ENCODE measurements around the gene ANKRA2. TPM values are rescaled to one million over a fixed set of nuclear protein-coding genes. Genes with fewer than 3 reads are reported as not detected.

ANKRA2 gene
- total and polyA plus RNA-seq, 2 donors (not counting 3 experiments of a cell fraction or from before 2014, with no cell fraction given), result 8.6 to 19.5 TPM

DNA sequence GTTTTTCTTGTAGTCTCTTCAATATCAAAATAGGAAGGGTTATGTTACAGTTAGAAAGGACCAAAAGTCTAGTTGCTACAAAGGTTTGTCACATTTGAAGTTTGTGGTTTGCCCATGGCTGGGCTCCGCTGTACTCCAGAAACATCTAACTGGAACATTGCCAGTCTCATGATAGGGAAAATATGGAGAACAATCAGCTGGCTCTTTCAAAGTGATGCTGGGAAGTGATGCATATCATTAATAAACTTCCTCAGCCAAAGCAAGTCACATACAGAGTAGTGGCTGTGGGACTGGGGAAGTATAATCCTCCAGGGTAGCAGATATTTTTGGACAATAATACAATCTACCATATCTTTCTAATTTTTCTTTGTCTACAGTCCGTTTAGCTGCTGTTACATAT, 58.4 kb downstream of the ANKRA2 start:
- Histone ChIP-seq H3K27me3 (ENCODE audit: control insufficient read depth in 2 of 2, insufficient read depth in 2 of 2, low read length in 2 of 2) (no peaks in the 10 kb centered on the region), H3K9me1 (replicated peaks; ENCODE audit: control insufficient read depth, extremely low read depth, insufficient read depth, low read length) (no peaks in the 10 kb centered on the region), H3K4me1 (ENCODE audit: control insufficient read depth, extremely low read depth, insufficient read depth, low read length) (peaks cover 10% of the 10 kb centered on the region), H3K36me3 (ENCODE audit: control insufficient read depth in 2 of 2, extremely low read depth in 1 of 2, insufficient read depth in 2 of 2, low read length in 2 of 2) (peaks cover 4 to 30% of the 10 kb centered on the region in 2 experiments), H2AFZ (ENCODE audit: low read depth, low read length) (no peak overlapping the region), H3K9me3 (replicated peaks; ENCODE audit: control insufficient read depth, insufficient read depth, low read length) (no peaks in the 10 kb centered on the region), H3K27ac (ENCODE audit: insufficient read depth, low read depth, low read length) (peak overlapping the region; percentile 49), H3K4me2 (ENCODE audit: insufficient read depth, low read length) (no peak overlapping the region), H4K20me1 (replicated peaks; ENCODE audit: control insufficient read depth, extremely low read depth, insufficient read depth, low read length) (no peaks in the 10 kb centered on the region), H3K4me3 (replicated peaks in 1 of 3; ENCODE audit: insufficient read depth in 1 of 3, low read depth in 1 of 3, low read length in 3 of 3) (no peak overlapping the region), H3K79me2 (ENCODE audit: control insufficient read depth, insufficient read depth, low read length) (peaks cover 16% of the 10 kb centered on the region), H3K9ac (replicated peaks; ENCODE audit: extremely low read depth, insufficient read depth, low read length) (no peak overlapping the region)
- dilution Hi-C loops (cut with MboI; ENCODE audit: extremely low pct_ligation_motif_present, low sequenced_read_pairs), result no loop called here
- ChIA-PET POLR2A (interaction anchor here (1.2 kb wide), 1 partner anchor 9 kb away, joined by 3 read pairs; the partner anchor contains the start of gene BTF3), CTCF (interaction anchor here (0.9 to 2.8 kb wide), 10 partner anchors 9 to 291 kb away, joined by 3 to 14 read pairs (median 4); no protein-coding TSS in a partner anchor)
- BruUV-seq (replicated peaks), result no TSS peak
- DNase-seq (ENCODE audit: low read depth, low spot score), result peak; percentile 81
- FAIRE-seq, result peak; percentile 79
- TF ChIP-seq JUN (IDR thresholded peaks at IDR 0.05; ENCODE audit: borderline replicate concordance, insufficient read depth, insufficient read length, low read depth) (no peak), POLR2AphosphoS5 (IDR thresholded peaks at IDR 0.05; ENCODE audit: insufficient read depth, low read depth, low read length) (peak; percentile 12)
- intact Hi-C loops (cut with micrococcal nuclease), result no loop called here

- Histone ChIP-seq H3K4me2 (ENCODE audit: insufficient read depth, low read length) (no peak overlapping the region), H3K27me3 (ENCODE audit: control insufficient read depth in 2 of 2, insufficient read depth in 2 of 2, low read length in 2 of 2) (no peaks in the 10 kb centered on the region), H3K9me1 (replicated peaks; ENCODE audit: control insufficient read depth, extremely low read depth, insufficient read depth, low read length) (no peaks in the 10 kb centered on the region), H3K27ac (ENCODE audit: insufficient read depth, low read depth, low read length) (peak overlapping the region; percentile 42), H4K20me1 (replicated peaks; ENCODE audit: control insufficient read depth, extremely low read depth, insufficient read depth, low read length) (peaks cover 2% of the 10 kb centered on the region), H3K9me3 (replicated peaks; ENCODE audit: control insufficient read depth, insufficient read depth, low read length) (no peaks in the 10 kb centered on the region), H3K4me3 (replicated peaks in 1 of 3; ENCODE audit: insufficient read depth in 1 of 3, low read depth in 1 of 3, low read length in 3 of 3) (no peak overlapping the region), H3K4me1 (ENCODE audit: control insufficient read depth, extremely low read depth, insufficient read depth, low read length) (peaks cover 10% of the 10 kb centered on the region), H3K79me2 (ENCODE audit: control insufficient read depth, insufficient read depth, low read length) (peaks cover 21% of the 10 kb centered on the region), H3K36me3 (ENCODE audit: control insufficient read depth in 2 of 2, extremely low read depth in 1 of 2, insufficient read depth in 2 of 2, low read length in 2 of 2) (peaks cover 6 to 33% of the 10 kb centered on the region in 2 experiments), H3K9ac (replicated peaks; ENCODE audit: extremely low read depth, insufficient read depth, low read length) (no peak overlapping the region), H2AFZ (ENCODE audit: low read depth, low read length) (no peak overlapping the region)
- TF ChIP-seq GATA2 (IDR thresholded peaks at IDR 0.05; ENCODE audit: insufficient read depth, insufficient read length, low read depth, low read length), result no peak
- TF ChIP-seq POLR2A (IDR thresholded peaks at IDR 0.05; ENCODE audit: low read depth, low read length), result peak; percentile 52
- no TSS peak for BruUV-seq (replicated peaks)
- DNase-seq (ENCODE audit: low read depth, low spot score) (no peak), FAIRE-seq (no peak)
- POLR2A ChIA-PET, result interaction anchor here (1.2 kb wide), 1 partner anchor 8 kb away, joined by 3 read pairs; the partner anchor contains the start of gene BTF3
- CTCF ChIA-PET, result interaction anchor here (0.9 to 2.8 kb wide), 10 partner anchors 9 to 290 kb away, joined by 3 to 14 read pairs (median 4); no protein-coding TSS in a partner anchor
- dilution Hi-C loops (cut with MboI; ENCODE audit: extremely low pct_ligation_motif_present, low sequenced_read_pairs) (no loop called here), intact Hi-C loops (cut with micrococcal nuclease) (no loop called here)
Observed at GRCh38 chr5:73506459-73506955, 58.9 kb downstream of the ANKRA2 start.

Other genes starting within 250 kb of the ANKRA2 start
- 0.14 and 0.20 TPM in 2 replicates for gene FOXD1, start 116.9 kb downstream of the ANKRA2 start, total RNA-seq
- gene FOXD1, start 116.9 kb downstream of the ANKRA2 start, polyA plus RNA-seq, result 0.06 TPM in 1 of 2 replicates, not detected in the other
- gene BTF3, start 67.2 kb downstream of the ANKRA2 start, total RNA-seq, result 632 and 637 TPM in 2 replicates
- 220 and 325 TPM in 2 replicates for gene BTF3, start 67.2 kb downstream of the ANKRA2 start, polyA plus RNA-seq
- gene UTP15, start 104 bp upstream of the ANKRA2 start, total RNA-seq, result 24.8 and 25.2 TPM in 2 replicates
- 9.2 and 11.7 TPM in 2 replicates for gene UTP15, start 104 bp upstream of the ANKRA2 start, polyA plus RNA-seq
- 108 and 116 TPM in 2 replicates for gene ARHGEF28, start 60.6 kb upstream of the ANKRA2 start, total RNA-seq
- 23.7 and 29.5 TPM in 2 replicates for gene ARHGEF28, start 60.6 kb upstream of the ANKRA2 start, polyA plus RNA-seq